Adrenal gland (tissue), 12 donors: ENCODE data around the gene TRIOBP. TPM values are rescaled to one million over a fixed set of nuclear protein-coding genes. Genes with fewer than 3 reads are reported as not detected.

Source experiments
- DNase-seq, 7 donors: peaks; one replicate each; pipeline ENCODE4 v3.0.0-alpha.2; 2019 to 2020
- H3K27ac ChIP-seq, 5 donors: fragments of 200-600 bp; sonication (generic) in 4 of 5; 1 replicate in 3 of 5; 2 replicates in 2 of 5; pipeline versions ENCODE4 v1.5.1 to v1.8.0; 2016 to 2020; ENCODE audit warnings: mild to moderate bottlenecking in 1 of 5
- H3K27me3 ChIP-seq: fragments of 200-600 bp; 2 replicates; pipeline ENCODE4 v1.8.0; 2021
- H3K36me3 ChIP-seq, 2 donors: fragments of 200-600 bp; replicated peaks in 1 of 2; 1 replicate in 1 of 2; 2 replicates in 1 of 2; pipeline versions ENCODE4 v1.5.1 to v1.8.0; 2018 to 2022
- H3K4me1 ChIP-seq, 2 donors: fragments of 200-600 bp; replicated peaks in 1 of 2; 1 replicate in 1 of 2; 2 replicates in 1 of 2; pipeline versions ENCODE4 v1.5.1 to v1.8.0; 2018 to 2021
- H3K4me3 ChIP-seq, 4 donors: fragments of 200-600 bp; sonication (generic) in 3 of 4; one replicate each; pipeline ENCODE4 v1.5.1; 2016 to 2018
- H3K9me3 ChIP-seq, 3 donors: fragments of 200-600 bp; sonication (generic) in 1 of 3; replicated peaks in 1 of 3; 1 replicate in 2 of 3; 2 replicates in 1 of 3; pipeline versions ENCODE4 v1.5.1 to v1.8.0; 2016 to 2021
- CTCF ChIP-seq, 6 experiments: fragments of 450-650 bp in 4 of 6; fragments of 200-600 bp in 2 of 6; sonication (generic) in 1 of 6; IDR thresholded peaks; 1 replicate in 5 of 6; 2 replicates in 1 of 6; pipeline versions ENCODE4 v1.5.1 to v1.8.0; 2016 to 2021; ENCODE audit warnings: antibody characterized with exemption in 6 of 6, mild to moderate bottlenecking in 2 of 6, moderate library complexity in 1 of 6
- POLR2A ChIP-seq, 2 donors: fragments of 450-650 bp; IDR thresholded peaks; one replicate each; pipeline ENCODE4 v1.6.1; 2017; ENCODE audit warnings: antibody characterized with exemption in 2 of 2, mild to moderate bottlenecking in 2 of 2, moderate library complexity in 1 of 2
- WGBS, 4 donors: extraction: QIAGEN DNeasy Blood & Tissue Kit in 2 of 4; methylation state at CpG; one replicate each; pipeline versions ENCODE4 v1.1.5 to v1.1.7; 2013 to 2017; 5-methylcytosine and 5-hydroxymethylcytosine counted together
- intact Hi-C, 2 donors: fragments of 100-400 bp; cut with DNase I; formaldehyde crosslinking; loops; one replicate each; pipeline versions ENCODE4 v1.14.1 to v1.15.0; 2022 to 2023
- polyA plus RNA-seq, 3 donors: library from polyadenylated mRNA; stranded (reverse); fragments of 200-250 nt in 2 of 3; fragments of 350-450 nt in 1 of 3; fragmentation: Illumina TruSeq in 1 of 3; extraction: RNeasy Lipid Tissue Mini Kit (QIAGEN cat#74804) in 1 of 3; gene quantifications; one replicate each; pipeline ENCODE4 v1.2.3, GENCODE V29; 2013 to 2014
- total RNA-seq, 9 donors: library from RNA; depleted of rRNA in 4 of 9; stranded (reverse); fragments of >200 nt in 4 of 9; fragments of 120-200 nt in 1 of 9; fragmentation: NEBNext Ultra II Directional in 1 of 9; extraction: Animal tissue kit (Norgen Biotek cat#: 25700) in 1 of 9; gene quantifications; one replicate each; pipeline versions ENCODE4 v1.1.0 to v1.2.4, GENCODE V29; 2013 to 2023
- donor health status: healthy with polysubstance abuse.
- donor health status: Bipolar disorder and iron deficiency.
- donor health status: DM: yes; HTN: yes; CAD: no.
- donor health status: DM: no; HTN: no; CAD: no.
- donor health status: DM: no; HTN: no; CAD: no.
- donor health status: DM: yes; HTN: yes; CAD: no.

Gene TRIOBP
- total and polyA plus RNA-seq, 12 donors, result 24.6 to 146 (median 90.3) TPM

- Histone ChIP-seq H3K27me3 (no peaks in the 10 kb centered on the region), H3K27ac (no peak overlapping the region), H3K36me3 (peaks cover 0 to 18% of the 10 kb centered on the region in 2 donors), H3K4me3 (no peak overlapping the region), H3K9me3 (no peaks in the 10 kb centered on the region), H3K4me1 (peaks cover 8 to 17% of the 10 kb centered on the region in 2 donors)
- 71 to 82% (median 74%) methylated on average over 13 to 16 of the region's 16 CpGs for WGBS, 4 donors
- intact Hi-C loops, result loop anchor here (5.0 kb wide), 2 partner anchors 43 to 63 kb away; no protein-coding TSS in a partner anchor
- DNase-seq, result no peak
- no peak for TF ChIP-seq CTCF (IDR thresholded peaks at IDR 0.05)
- no peak for TF ChIP-seq POLR2A (IDR thresholded peaks at IDR 0.05)
Observed at GRCh38 chr22:37684803-37685615, 11.8 kb upstream of the TRIOBP start.

- Histone ChIP-seq H3K27me3 (no peaks in the 10 kb centered on the region), H3K4me3 (peak within 1 kb of the TSS; percentile 76 to 85 (median 82)), H3K36me3 (peaks cover 0 to 30% of the 10 kb centered on the region in 2 donors), H3K4me1 (peaks cover 8 to 17% of the 10 kb centered on the region in 2 donors), H3K27ac (peak within 1 kb of the TSS in 4 of 5 donors; percentile 69 to 96 (median 86)), H3K9me3 (no peaks in the 10 kb centered on the region)
- DNase-seq, result peak; percentile 80 to 90 (median 84)
- no peak for TF ChIP-seq CTCF (IDR thresholded peaks at IDR 0.05)
- TF ChIP-seq POLR2A (IDR thresholded peaks at IDR 0.05), result peak in 1 of 2 donors; percentile 60
- WGBS, 4 donors, result 1 to 3% (median 2%) methylated on average over 28 to 62 of the region's 62 CpGs
- intact Hi-C loops, result no loop called here
Observed at GRCh38 chr22:37686002-37686982, 10.6 kb upstream of the TRIOBP start, which contains the start of gene NOL12. TSS of gene NOL12 (plus strand) at chr22:37686343. CDS start at chr22:37686393, 50 bp downstream.

DNA sequence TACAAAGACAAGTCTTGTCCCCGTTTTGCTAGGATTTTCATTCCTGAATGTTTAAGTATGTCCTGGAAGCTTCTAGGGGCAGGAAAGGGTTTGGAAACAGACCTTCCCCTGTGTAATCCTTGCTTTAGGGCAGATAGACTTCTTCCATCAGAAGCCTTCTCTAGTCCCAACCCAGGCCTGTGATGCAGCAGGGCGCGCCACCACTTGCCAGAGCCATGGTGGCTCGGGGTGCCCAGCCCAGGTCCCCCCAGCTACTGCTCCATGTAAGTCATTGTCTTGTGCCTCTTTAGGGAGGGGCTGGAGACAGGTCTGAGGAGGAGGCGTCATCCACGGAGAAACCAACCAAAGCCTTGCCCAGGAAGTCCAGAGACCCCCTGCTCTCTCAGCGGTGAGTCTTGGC is 6.4 kb upstream of the TRIOBP start:
- H3K9me3 ChIP-seq, result no peaks in the 10 kb centered on the region
- peak overlapping the region in 2 of 5 donors; percentile 52 to 64 for H3K27ac ChIP-seq
- H3K27me3 ChIP-seq, result no peaks in the 10 kb centered on the region
- intact Hi-C loops, result no loop called here
- WGBS, 4 donors, result 77 to 91% (median 86%) methylated on average over 7 of the region's 7 CpGs
- peaks cover 0 to 65% of the 10 kb centered on the region in 2 donors for H3K36me3 ChIP-seq
- no peak overlapping the region for H3K4me3 ChIP-seq
- peaks cover 8 to 17% of the 10 kb centered on the region in 2 donors for H3K4me1 ChIP-seq
- TF ChIP-seq CTCF (IDR thresholded peaks at IDR 0.05), result no peak
- TF ChIP-seq POLR2A (IDR thresholded peaks at IDR 0.05), result no peak
- DNase-seq, result no peak
